Mesothelial cell of epicardium (in vitro differentiated cells): ENCODE measurements around the gene PDHX. TPM values are rescaled to one million over a fixed set of nuclear protein-coding genes. Genes with fewer than 3 reads are reported as not detected.

ENCODE experiments used
- DNase-seq, 2 experiments: peaks; one replicate each; pipeline ENCODE4 v3.0.0; 2021; ENCODE audit warnings: low spot score in 2 of 2; ENCODE audit not compliant: unreplicated experiment in 2 of 2
- H3K27ac Mint-ChIP-seq: 2 replicates; pipeline ENCODE4 v1.8.0; 2021; ENCODE audit warnings: mixed read lengths
- H3K27me3 Mint-ChIP-seq: 2 replicates; pipeline ENCODE4 v1.8.0; 2021; ENCODE audit warnings: low read depth, mixed read lengths
- H3K36me3 Mint-ChIP-seq: 2 replicates; pipeline ENCODE4 v1.8.0; 2021; ENCODE audit warnings: mixed read lengths
- H3K4me1 Mint-ChIP-seq: 2 replicates; pipeline ENCODE4 v1.8.0; 2021; ENCODE audit warnings: mixed read lengths
- H3K4me3 Mint-ChIP-seq: 2 replicates; pipeline ENCODE4 v1.8.0; 2021; ENCODE audit warnings: mild to moderate bottlenecking, moderate library complexity, mixed read lengths
- H3K9me3 Mint-ChIP-seq: 2 replicates; pipeline ENCODE4 v1.8.0; 2021; ENCODE audit warnings: mixed read lengths
- total RNA-seq: library from RNA; stranded (reverse); gene quantifications from 3 replicates; pipeline ENCODE4 v1.2.1, GENCODE V29; 2021
- TF ChIP-seq, protein P1 (sequence below): fragments of 200-600 bp; sonication (generic); IDR thresholded peaks from one replicate; pipeline ENCODE4 v1.5.0; 2021; ENCODE audit warnings: antibody characterized with exemption; ENCODE audit not compliant: unreplicated experiment

Gene PDHX
- total RNA-seq, 1 donor from 2014 or later, result 43.0 TPM

DNA sequence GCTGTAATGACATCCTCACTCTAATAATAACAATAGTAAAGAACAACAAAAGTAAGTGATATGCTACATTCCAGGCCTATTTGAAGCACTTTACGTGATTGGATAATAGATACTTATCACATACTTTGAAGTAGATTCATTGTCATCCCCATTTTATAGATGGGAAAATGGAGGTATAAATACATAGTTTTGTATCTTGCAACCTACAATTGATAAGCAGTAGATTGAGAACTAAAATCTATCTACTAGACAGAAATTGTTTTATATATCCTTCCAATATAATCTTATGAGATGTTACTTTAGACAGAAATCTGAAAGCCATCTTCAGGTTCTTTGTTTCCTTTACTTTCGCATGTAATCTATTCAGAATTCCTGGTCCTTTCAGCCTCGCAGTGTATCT is 118.0 kb downstream of the PDHX start:
- H3K9me3 Mint-ChIP-seq, result no peaks in the 10 kb centered on the region
- no peaks in the 10 kb centered on the region for H3K4me1 Mint-ChIP-seq
- DNase-seq, result no peak
- peaks cover 2% of the 10 kb centered on the region for H3K27me3 Mint-ChIP-seq
- no peaks in the 10 kb centered on the region for H3K36me3 Mint-ChIP-seq
- H3K27ac Mint-ChIP-seq, result no peak overlapping the region
- TF ChIP-seq, protein P1, sequence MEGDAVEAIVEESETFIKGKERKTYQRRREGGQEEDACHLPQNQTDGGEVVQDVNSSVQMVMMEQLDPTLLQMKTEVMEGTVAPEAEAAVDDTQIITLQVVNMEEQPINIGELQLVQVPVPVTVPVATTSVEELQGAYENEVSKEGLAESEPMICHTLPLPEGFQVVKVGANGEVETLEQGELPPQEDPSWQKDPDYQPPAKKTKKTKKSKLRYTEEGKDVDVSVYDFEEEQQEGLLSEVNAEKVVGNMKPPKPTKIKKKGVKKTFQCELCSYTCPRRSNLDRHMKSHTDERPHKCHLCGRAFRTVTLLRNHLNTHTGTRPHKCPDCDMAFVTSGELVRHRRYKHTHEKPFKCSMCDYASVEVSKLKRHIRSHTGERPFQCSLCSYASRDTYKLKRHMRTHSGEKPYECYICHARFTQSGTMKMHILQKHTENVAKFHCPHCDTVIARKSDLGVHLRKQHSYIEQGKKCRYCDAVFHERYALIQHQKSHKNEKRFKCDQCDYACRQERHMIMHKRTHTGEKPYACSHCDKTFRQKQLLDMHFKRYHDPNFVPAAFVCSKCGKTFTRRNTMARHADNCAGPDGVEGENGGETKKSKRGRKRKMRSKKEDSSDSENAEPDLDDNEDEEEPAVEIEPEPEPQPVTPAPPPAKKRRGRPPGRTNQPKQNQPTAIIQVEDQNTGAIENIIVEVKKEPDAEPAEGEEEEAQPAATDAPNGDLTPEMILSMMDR, result no peak
- no peak overlapping the region for H3K4me3 Mint-ChIP-seq

DNA sequence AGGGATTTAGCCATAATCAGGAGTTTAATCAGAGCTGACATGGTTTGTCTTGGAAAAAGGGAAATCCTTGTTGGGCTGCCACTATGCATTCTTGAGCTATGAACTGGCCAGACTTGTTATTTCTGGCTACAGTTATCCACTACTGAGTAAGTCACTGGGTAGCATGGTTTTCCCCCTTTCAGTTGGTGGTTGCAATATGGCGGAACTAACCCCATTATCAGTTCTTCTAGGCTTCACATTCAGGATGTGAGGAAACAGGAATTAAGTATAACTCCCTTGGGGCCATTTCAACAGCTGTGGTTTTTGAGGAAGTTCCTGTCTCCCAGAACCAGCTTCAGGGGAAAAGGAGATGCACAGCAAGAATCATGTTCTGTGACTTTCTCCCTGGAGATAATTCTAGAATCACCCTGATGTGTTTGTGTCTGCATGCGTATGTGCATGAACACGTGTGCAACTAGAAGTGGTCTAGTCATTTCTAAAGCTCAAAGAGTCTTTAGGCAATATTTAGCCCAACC is 119.5 kb downstream of the PDHX start:
- DNase-seq, result no peak
- peaks cover 9% of the 10 kb centered on the region for H3K27me3 Mint-ChIP-seq
- H3K27ac Mint-ChIP-seq, result no peak overlapping the region
- H3K4me1 Mint-ChIP-seq, result no peaks in the 10 kb centered on the region
- no peak overlapping the region for H3K4me3 Mint-ChIP-seq
- no peaks in the 10 kb centered on the region for H3K9me3 Mint-ChIP-seq
- H3K36me3 Mint-ChIP-seq, result no peaks in the 10 kb centered on the region
- TF ChIP-seq, protein P1, result no peak

DNA sequence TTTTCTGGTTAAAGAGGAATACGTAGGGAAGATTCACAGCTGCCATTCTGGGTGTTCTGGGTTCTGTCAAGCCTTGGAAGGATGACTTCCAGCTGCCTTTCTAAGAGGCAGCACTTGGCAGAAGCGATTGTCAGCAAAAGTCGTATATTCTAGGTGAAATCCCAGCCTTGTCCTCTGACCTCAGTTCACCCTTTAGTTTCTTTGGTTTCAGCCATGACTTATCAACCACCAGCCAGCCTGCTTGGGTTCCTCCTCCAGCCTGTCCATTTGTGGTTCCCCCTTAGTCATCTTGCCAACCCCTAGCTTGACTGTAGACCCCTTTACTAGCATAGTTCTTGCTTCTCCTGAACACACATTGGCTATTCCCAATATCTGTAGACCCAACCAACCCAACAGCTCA is 120.2 kb downstream of the PDHX start:
- TF ChIP-seq, protein P1, result no peak
- Mint-ChIP-seq H3K4me3 (no peak overlapping the region), H3K36me3 (no peaks in the 10 kb centered on the region), H3K27ac (no peak overlapping the region), H3K9me3 (no peaks in the 10 kb centered on the region), H3K4me1 (no peaks in the 10 kb centered on the region), H3K27me3 (peaks cover 13% of the 10 kb centered on the region)
- DNase-seq, result no peak

DNA sequence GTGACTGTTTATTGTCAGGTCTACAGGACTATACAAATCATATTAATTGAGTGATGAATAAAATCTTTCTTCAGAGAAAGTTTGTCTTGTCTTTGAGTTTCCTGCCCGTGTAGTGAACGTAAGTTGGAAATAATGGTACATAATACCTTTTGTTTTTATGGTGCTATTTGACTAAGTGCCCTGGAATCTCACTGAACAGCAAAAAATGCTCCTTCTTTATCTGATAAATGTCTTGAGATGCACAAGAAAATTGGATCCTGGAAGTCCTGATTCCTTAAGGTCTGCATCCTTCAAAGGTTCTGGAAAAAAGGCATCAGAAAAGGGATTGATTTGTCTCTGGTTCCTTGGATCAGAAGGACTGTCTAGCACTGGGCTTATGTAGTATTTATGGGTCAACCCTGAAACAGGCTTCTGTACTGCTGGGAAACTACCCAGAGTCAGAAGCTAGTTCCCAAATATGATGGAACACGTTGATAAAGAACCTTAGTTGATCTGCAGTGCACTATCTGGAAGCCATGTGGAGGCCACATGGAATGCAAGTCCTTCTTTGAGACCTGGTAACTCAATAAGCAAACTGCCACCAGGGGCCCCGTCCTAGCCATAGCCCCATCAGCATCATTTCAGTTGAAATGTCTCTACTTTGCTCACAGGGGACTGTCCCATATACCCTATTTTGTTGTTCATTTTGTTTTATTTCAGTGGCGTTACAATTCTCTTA is 122.0 kb downstream of the PDHX start:
- no peaks in the 10 kb centered on the region for H3K36me3 Mint-ChIP-seq
- H3K4me3 Mint-ChIP-seq, result no peak overlapping the region
- H3K4me1 Mint-ChIP-seq, result no peaks in the 10 kb centered on the region
- no peak overlapping the region for H3K27ac Mint-ChIP-seq
- TF ChIP-seq, protein P1, result no peak
- H3K27me3 Mint-ChIP-seq, result peaks cover 16% of the 10 kb centered on the region
- no peaks in the 10 kb centered on the region for H3K9me3 Mint-ChIP-seq
- DNase-seq, result no peak

DNA sequence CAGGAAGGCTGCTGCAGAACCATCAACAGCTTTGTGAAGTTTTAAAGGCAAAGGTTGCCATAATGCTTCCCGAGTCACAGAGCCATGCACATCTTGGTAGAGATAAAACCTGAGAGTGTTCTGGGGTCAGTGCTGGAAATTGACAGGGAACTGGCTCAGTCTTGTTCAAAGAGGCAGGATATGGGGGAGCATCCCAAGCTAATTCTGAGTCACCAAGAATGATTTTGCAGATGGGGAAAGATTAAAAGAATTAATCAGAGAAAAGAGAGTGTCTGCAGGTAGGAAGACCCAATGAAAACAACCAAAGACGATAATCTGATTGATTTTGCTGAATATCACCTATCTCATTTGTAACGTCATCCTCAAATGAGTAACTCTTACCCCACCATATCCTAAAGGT is 122.7 kb downstream of the PDHX start:
- DNase-seq, result no peak
- Mint-ChIP-seq H3K9me3 (no peaks in the 10 kb centered on the region), H3K4me1 (no peaks in the 10 kb centered on the region), H3K36me3 (no peaks in the 10 kb centered on the region), H3K27me3 (peaks cover 16% of the 10 kb centered on the region), H3K27ac (no peak overlapping the region), H3K4me3 (no peak overlapping the region)
- TF ChIP-seq, protein P1, result no peak
